ENCODE results near the gene CAPN8.

The CAPN8 gene

GRCh38 chr1:223702735-223703667, 37.5 kb upstream of the CAPN8 start:
- in situ Hi-C loops (cut with MboI; ENCODE audit: low sequenced_read_pairs), result no loop called here

- in situ Hi-C loops (cut with MboI; ENCODE audit: low sequenced_read_pairs), result no loop called here
These were observed 35.6 kb upstream of the CAPN8 start for GRCh38 chr1:223700942-223701637.

- in situ Hi-C loops (cut with MboI; ENCODE audit: low sequenced_read_pairs), result no loop called here
These were observed 35.0 kb upstream of the CAPN8 start for GRCh38 chr1:223700388-223700918.

- in situ Hi-C loops (cut with MboI; ENCODE audit: low sequenced_read_pairs), result no loop called here
These were observed 30.4 kb upstream of the CAPN8 start for GRCh38 chr1:223695941-223696340.

GRCh38 chr1:223695014-223695548, 29.6 kb upstream of the CAPN8 start:
- in situ Hi-C loops (cut with MboI; ENCODE audit: low sequenced_read_pairs), result no loop called here

- in situ Hi-C loops (cut with MboI; ENCODE audit: low sequenced_read_pairs), result no loop called here
These were observed 25.6 kb upstream of the CAPN8 start for GRCh38 chr1:223691121-223691520.

GRCh38 chr1:223684488-223684792, 18.9 kb upstream of the CAPN8 start:
- in situ Hi-C loops (cut with MboI; ENCODE audit: low sequenced_read_pairs), result no loop called here

- in situ Hi-C loops (cut with MboI; ENCODE audit: low sequenced_read_pairs), result no loop called here
These were observed 18.3 kb upstream of the CAPN8 start for GRCh38 chr1:223683586-223684487.

- in situ Hi-C loops (cut with MboI; ENCODE audit: low sequenced_read_pairs), result no loop called here
These were observed 17.0 kb upstream of the CAPN8 start for GRCh38 chr1:223682502-223682901.

- in situ Hi-C loops (cut with MboI; ENCODE audit: low sequenced_read_pairs), result no loop called here
These were observed 14.7 kb upstream of the CAPN8 start for GRCh38 chr1:223680188-223680587.

- in situ Hi-C loops (cut with MboI; ENCODE audit: low sequenced_read_pairs), result no loop called here
These were observed 13.3 kb upstream of the CAPN8 start for GRCh38 chr1:223678841-223679240.

- in situ Hi-C loops (cut with MboI; ENCODE audit: low sequenced_read_pairs), result no loop called here
These were observed 8.8 kb upstream of the CAPN8 start for GRCh38 chr1:223674119-223674890.

- in situ Hi-C loops (cut with MboI; ENCODE audit: low sequenced_read_pairs), result no loop called here
These were observed 5.1 kb upstream of the CAPN8 start for GRCh38 chr1:223670458-223671159.

GRCh38 chr1:223669003-223669795, 3.7 kb upstream of the CAPN8 start:
- in situ Hi-C loops (cut with MboI; ENCODE audit: low sequenced_read_pairs), result no loop called here

- in situ Hi-C loops (cut with MboI; ENCODE audit: low sequenced_read_pairs), result no loop called here
These were observed 2.1 kb upstream of the CAPN8 start for GRCh38 chr1:223667484-223668182.

GRCh38 chr1:223664106-223664505, 1.4 kb downstream of the CAPN8 start:
- in situ Hi-C loops (cut with MboI; ENCODE audit: low sequenced_read_pairs), result no loop called here

GRCh38 chr1:223662943-223663342, 2.6 kb downstream of the CAPN8 start:
- in situ Hi-C loops (cut with MboI; ENCODE audit: low sequenced_read_pairs), result no loop called here

GRCh38 chr1:223659711-223660110, 5.8 kb downstream of the CAPN8 start:
- in situ Hi-C loops (cut with MboI; ENCODE audit: low sequenced_read_pairs), result no loop called here
